GM21390 (cell line): ENCODE measurements around the gene MLIP.
"Not testable (repeated sequence)": the region's sequence is repeated elsewhere in the genome, so short reads cannot be mapped to it uniquely, and the experiment has no call there.

ENCODE experiments used
- ATAC-seq: cut with Tn5 transposase; IDR thresholded peaks from one replicate; pipeline ENCODE4 v1.9.1; 2021; ENCODE audit not compliant: unreplicated experiment

MLIP gene, protein sequence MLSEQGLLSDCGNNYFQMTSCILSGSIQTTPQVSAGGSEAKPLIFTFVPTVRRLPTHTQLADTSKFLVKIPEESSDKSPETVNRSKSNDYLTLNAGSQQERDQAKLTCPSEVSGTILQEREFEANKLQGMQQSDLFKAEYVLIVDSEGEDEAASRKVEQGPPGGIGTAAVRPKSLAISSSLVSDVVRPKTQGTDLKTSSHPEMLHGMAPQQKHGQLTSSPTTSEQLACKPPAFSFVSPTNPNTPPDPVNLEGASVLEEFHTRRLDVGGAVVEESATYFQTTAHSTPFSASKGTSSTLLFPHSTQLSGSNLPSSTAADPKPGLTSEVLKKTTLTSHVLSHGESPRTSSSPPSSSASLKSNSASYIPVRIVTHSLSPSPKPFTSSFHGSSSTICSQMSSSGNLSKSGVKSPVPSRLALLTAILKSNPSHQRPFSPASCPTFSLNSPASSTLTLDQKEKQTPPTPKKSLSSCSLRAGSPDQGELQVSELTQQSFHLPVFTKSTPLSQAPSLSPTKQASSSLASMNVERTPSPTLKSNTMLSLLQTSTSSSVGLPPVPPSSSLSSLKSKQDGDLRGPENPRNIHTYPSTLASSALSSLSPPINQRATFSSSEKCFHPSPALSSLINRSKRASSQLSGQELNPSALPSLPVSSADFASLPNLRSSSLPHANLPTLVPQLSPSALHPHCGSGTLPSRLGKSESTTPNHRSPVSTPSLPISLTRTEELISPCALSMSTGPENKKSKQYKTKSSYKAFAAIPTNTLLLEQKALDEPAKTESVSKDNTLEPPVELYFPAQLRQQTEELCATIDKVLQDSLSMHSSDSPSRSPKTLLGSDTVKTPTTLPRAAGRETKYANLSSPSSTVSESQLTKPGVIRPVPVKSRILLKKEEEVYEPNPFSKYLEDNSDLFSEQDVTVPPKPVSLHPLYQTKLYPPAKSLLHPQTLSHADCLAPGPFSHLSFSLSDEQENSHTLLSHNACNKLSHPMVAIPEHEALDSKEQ

GRCh38 chr6:54111341-54112045 is at the start of gene MLIP:
Gene MLIP (plus strand): TSS chr6:54111443. CDS start chr6:54111480, 37 bp downstream.
- no peak for ATAC-seq

- no peak for ATAC-seq
Measured at GRCh38 chr6:54063228-54063539, 48.1 kb upstream of the MLIP start.

- no peak for ATAC-seq
Measured at GRCh38 chr6:54068694-54069093, 42.5 kb upstream of the MLIP start.

DNA sequence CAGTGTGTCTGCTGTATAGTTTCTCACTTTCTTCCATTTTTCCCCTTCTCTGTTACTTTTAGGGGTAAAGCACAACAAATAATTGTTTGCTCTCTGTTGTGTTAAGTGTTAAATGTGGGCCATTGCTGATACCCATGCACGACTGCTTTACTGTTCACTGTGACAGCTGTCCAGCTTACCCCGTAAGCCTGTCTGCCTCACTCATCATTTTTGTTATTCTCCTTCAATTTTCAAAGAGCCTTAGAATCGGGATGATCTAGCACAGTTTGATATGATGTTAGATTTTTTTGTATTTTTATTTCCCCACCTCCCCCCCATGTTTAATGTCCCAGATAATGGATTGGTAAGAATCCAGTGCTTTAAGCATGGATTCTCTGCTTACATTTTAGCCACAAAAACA is 41.2 kb upstream of the MLIP start:
- ATAC-seq, result no peak

GRCh38 chr6:54071821-54072340 is 39.4 kb upstream of the MLIP start:
- no peak for ATAC-seq

DNA sequence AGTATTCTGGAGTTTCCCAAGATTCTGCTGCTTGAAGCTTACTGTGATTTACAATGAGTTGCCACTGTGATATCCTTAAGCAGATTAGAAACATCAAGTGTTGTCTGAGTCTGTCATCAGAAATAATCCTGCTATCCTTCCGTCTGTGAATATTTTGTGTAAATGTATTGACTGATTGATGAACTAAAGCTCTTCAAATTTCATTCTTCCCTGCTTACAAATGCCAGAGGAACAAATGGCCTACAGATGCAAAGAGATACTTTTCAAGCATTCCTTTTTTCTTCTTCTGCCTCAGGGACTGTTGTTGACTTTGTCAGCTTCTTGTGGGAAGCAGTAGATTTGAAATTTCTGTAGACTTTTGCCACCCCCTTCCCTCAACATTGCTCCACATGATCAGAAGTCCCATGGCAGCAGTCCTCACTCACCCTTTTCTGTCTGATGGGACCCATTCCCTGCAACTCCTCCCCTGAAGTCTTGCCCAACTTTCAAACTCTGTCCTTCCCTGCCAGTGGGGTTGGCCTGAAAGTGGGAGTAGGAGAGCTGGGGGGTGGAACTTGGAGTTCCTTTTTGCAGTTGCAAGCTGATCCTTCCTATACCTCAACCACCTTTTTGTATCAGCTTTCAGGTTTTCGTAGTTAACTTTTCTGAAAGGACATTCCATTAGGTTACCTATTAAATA is 38.5 kb upstream of the MLIP start:
- ATAC-seq, result no peak

- ATAC-seq, result no peak
Measured at GRCh38 chr6:54073487-54073886, 37.8 kb upstream of the MLIP start.

DNA sequence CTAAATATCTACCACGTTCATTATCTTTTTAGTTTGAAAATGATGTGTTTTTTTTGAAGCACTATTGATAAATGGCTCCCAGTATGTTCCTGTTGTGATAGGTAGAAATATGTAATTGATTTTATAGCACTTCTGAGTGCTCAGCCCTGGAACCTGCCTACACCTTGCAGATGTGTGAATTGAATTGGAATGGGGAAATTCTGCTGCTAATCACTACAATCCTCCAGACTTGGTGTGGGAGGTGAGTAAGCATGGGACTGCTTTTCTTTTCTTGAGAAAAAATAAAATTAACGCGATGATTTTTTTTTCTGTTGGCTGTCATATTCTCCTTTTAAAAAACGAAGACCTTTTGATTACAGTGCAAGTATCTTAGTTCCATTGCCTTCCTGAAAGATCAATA is 37.1 kb upstream of the MLIP start:
- no peak for ATAC-seq

- no peak for ATAC-seq
Measured at GRCh38 chr6:54074578-54075195, 36.6 kb upstream of the MLIP start.

DNA sequence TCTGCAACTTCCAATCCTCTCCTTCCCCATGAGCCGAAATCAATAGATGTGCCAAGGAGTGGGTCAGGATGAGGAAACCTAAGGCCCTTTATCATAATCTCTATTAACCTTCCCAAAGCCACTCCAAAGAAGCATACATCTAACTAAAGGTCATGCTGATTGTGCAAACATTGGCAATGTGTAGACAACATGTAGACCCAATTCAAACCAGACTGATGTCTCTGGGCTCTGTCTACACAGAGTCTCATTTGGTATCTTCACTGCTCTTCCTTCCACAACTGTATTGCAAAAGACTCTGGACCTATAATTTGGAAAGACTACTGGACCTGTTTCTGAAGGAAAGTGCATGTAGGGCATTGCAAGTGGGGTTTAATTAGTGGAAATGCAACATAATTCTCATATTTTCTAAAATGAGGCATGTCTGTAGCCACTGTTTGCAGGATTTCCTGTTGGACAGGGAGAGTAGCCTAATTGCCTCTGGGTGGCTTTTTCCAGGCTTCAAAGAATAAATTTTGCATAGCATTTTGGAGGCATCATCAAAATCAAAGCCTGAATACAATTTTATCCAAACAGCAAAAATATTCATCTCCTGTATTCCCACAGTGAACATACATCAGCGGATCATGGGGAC is 35.0 kb upstream of the MLIP start:
- ATAC-seq, result no peak

DNA sequence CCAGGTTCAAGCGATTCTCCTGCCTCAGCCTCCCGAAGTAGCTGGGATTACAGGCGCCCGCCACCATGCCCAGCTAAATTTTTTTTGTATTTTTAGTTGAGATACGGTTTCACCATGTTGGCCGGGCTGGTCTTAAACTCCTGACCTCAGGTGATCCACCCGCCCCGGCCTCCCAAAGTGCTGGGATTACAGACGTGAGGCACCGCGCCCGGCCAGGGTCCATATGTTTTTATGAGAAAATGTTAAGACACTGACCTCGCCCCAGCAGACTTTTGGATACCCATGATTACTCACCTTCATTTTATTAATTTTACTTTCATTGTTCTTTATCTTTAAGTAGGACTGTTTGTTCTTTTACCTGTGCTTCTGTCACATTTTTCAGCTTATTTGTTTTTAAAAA is 29.7 kb upstream of the MLIP start:
- not testable (repeated sequence) for ATAC-seq

DNA sequence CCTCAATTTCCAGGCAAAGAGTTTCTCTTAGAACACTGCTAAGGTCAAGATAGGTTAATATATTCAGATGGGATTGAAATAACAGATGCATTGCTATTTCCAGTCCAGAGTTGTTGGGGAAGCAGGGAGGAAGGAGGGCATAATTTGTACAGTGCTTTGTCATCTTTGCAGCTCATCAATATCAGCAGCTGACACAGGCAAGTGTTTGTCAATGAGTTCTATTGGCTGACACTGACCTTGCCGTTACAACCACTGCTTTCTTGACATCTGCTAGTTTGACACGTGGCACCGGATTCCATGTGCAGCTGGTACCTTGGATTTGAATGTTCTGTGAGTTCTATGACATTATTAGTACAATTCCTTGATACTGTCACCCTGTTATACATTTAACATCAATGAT is 28.0 kb upstream of the MLIP start:
- ATAC-seq, result no peak

GRCh38 chr6:54084231-54084630 is 27.0 kb upstream of the MLIP start:
- ATAC-seq, result no peak

GRCh38 chr6:54085047-54085446 is 26.2 kb upstream of the MLIP start:
- no peak for ATAC-seq

GRCh38 chr6:54085541-54085940 is 25.7 kb upstream of the MLIP start:
- no peak for ATAC-seq

DNA sequence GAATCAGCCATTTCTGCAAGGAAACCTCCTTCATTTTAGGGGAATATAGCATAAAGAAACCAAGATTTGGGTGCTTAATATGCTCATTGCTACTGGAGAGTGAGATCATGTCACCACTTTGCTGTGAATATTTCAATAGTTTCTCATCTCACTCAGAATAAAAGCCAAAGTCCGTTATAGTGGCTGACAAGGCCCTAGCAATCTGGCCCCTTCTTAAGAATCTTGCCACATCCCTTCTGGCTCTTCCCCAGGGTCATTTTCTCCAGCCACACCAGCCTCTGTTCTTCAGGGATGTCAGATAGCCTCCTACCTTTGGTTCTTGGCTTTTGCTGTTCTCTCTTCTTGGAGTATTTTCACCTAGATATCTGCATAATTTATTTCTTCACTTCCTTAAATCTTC is 24.8 kb upstream of the MLIP start:
- no peak for ATAC-seq

DNA sequence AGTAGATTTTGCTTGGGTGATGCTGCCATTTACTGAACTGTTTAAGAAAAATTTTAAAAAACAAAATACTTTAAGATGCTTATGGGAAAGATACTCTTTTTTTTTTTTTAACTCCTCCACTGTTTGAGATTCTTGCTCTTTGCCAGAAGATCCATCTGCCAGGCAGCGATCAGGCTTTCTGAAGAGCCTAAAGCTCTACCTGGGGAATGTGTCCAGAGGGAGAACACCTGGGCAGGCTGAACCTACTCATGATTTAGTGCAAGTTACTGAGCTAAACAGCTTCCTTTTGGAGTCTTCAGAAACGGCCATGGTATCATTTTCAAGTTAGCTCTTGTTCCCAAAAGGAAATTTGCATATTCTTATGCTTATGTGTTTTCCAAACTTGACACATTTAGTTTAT is 23.5 kb upstream of the MLIP start:
- ATAC-seq, result no peak

DNA sequence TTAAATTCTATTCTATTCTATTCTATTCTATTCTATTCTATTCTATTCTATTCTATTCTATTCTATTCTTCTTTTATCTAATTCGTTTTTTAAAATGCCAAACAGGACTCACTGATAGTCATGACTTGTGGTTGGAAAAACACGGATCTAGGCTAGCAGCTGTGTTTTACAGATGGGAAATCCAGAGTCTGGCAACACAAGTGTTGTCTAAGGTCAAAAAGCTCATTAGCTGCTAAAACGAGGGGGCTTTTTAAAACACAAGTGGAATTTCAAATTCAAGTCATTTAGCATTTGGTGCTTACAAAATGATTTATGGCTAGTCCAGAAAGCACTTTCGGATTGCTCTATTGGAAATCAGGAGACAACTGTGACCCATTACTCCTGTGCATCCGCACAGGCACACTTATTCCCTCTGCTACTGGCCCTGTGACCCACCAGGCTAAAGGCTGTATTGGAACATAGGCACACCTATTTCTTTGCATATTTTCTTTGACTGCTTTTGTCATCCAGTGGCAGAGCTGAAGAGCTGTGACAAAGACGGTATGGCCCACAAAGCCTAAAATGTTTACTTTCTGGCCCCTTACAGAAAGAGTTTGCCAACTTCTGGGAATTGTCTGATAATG is 17.8 kb upstream of the MLIP start:
- no peak for ATAC-seq

GRCh38 chr6:54094293-54094692 is 16.9 kb upstream of the MLIP start:
- ATAC-seq, result no peak
